Measurements from ENCODE around the gene SLC2A8. TPM values are rescaled to one million over a fixed set of nuclear protein-coding genes. Genes with fewer than 3 reads are reported as not detected.

SLC2A8 gene
- polyA plus RNA-seq, 3 donors, result 15.0 to 25.0 (median 19.2) TPM

- no peak for DNase-seq (ENCODE audit: extremely low read depth in 1 of 11, low read depth in 9 of 11, low spot score in 4 of 11)
Measured at GRCh38 chr9:127369428-127369827, 27.5 kb upstream of the SLC2A8 start.

DNA sequence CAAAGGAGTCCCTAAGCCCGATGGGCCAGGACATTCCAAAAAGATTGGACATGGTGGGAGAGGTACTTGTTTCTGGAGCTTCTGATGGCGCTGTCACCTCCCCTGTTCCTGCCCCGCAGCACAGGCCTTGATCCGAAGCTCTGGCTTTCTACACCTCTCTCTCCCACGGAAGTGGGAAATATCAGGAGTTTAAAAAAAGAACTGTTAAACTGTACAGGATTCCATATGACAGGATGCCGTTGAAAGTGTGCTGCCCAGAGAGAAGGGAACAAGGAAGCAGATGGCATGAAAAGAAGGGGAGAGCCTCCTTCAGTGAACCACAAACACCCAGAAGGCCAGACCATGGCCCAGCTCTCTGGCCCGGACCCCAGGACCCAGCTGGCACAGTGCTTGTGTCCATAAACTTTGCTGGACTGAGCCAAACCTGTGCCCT lies 26.8 kb upstream of the SLC2A8 start:
- no peak for DNase-seq (ENCODE audit: extremely low read depth in 1 of 11, low read depth in 9 of 11, low spot score in 4 of 11)

GRCh38 chr9:127370672-127371648 lies 26.0 kb upstream of the SLC2A8 start:
- DNase-seq (ENCODE audit: extremely low read depth in 1 of 11, low read depth in 9 of 11, low spot score in 4 of 11), result no peak

- DNase-seq (ENCODE audit: extremely low read depth in 1 of 11, low read depth in 9 of 11, low spot score in 4 of 11), result no peak
Measured at GRCh38 chr9:127380479-127380878, 16.5 kb upstream of the SLC2A8 start.

- DNase-seq (ENCODE audit: extremely low read depth in 1 of 11, low read depth in 9 of 11, low spot score in 4 of 11), result no peak
Measured at GRCh38 chr9:127382541-127382940, 14.4 kb upstream of the SLC2A8 start.

- DNase-seq (ENCODE audit: extremely low read depth in 1 of 11, low read depth in 9 of 11, low spot score in 4 of 11), result no peak
Measured at GRCh38 chr9:127384016-127384730, 12.8 kb upstream of the SLC2A8 start.

GRCh38 chr9:127384901-127385300 lies 12.1 kb upstream of the SLC2A8 start:
- no peak for DNase-seq (ENCODE audit: extremely low read depth in 1 of 11, low read depth in 9 of 11, low spot score in 4 of 11)

GRCh38 chr9:127386249-127386648 lies 10.7 kb upstream of the SLC2A8 start:
- no peak for DNase-seq (ENCODE audit: extremely low read depth in 1 of 11, low read depth in 9 of 11, low spot score in 4 of 11)

DNA sequence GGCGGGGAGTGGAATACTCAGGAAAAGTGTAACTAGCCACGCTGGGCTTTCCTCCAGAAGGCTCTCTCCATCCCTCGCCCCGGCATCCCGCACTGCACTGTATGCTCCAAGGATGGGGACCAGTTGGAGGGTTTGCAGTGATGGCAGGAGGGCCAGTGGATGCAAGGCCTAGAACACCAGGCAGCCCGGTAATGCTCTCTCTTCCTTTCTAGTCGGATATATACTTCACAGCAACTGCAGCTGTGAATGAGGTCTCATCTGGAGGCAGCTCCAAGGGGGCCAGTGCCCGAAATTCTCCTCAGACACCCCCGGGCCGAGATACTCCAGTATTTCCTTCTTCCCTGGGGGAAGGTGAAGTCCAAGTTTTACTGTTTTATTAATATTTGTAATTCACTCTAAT lies 10.0 kb upstream of the SLC2A8 start:
- DNase-seq (ENCODE audit: extremely low read depth in 1 of 11, low read depth in 9 of 11, low spot score in 4 of 11), result no peak

GRCh38 chr9:127388037-127388855 lies 8.7 kb upstream of the SLC2A8 start:
- DNase-seq (ENCODE audit: extremely low read depth in 1 of 11, low read depth in 9 of 11, low spot score in 4 of 11), result peak in 8 of 11 donors; percentile 44 to 75 (median 60)

DNA sequence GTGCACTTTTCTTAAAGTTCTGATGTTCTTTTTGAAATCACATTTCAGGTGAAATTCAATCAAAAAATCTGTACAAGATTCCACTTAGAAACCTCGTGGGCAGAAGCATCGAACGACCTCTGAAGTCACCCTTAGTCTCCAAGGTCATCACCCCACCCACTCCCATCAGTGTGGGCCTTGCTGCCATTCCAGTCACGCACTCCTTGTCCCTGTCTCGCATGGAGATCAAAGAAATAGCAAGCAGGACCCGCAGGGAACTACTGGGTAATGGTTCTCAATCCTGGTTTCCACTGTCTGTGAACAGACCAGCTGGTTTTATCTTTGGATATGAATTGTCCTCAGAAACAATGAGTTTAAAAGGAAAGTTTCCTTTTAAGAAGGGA lies 8.1 kb upstream of the SLC2A8 start:
- DNase-seq (ENCODE audit: extremely low read depth in 1 of 11, low read depth in 9 of 11, low spot score in 4 of 11), result no peak

GRCh38 chr9:127389381-127390247 lies 7.4 kb upstream of the SLC2A8 start:
- DNase-seq (ENCODE audit: extremely low read depth in 1 of 11, low read depth in 9 of 11, low spot score in 4 of 11), result no peak

DNA sequence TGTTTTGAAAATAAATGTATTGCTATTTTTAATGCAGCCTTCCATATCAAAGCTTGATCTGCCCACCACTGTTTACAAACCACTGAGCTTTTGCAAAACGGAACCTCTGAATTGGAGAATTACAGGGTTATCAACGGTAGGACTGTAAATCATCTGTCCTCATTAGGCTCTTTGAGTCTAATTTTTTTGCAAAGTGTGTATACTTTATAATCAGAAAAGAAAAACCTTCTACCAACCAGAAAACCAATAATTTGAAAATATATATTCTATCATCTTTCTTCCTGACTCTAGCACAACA lies 6.8 kb upstream of the SLC2A8 start:
- DNase-seq (ENCODE audit: extremely low read depth in 1 of 11, low read depth in 9 of 11, low spot score in 4 of 11), result no peak

DNA sequence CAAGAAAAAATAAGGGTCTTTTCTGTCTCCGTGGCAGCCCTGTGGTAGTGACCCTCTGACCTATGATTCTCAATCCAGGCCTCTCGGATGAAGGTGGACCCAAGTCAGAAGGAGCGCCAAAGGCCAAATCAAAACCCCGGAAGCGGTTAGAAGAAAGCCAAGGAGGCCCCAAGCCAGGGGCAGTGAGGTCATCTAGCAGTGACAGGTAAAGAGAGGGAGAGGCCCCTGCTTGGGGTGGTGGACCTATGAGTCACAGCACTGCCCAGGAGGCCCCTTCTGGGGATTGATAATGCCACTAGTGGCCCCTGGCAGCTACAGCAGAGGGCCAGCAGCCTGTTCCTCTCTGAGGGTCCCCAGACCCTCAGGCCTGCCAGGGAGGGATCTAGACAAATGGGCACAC lies 6.4 kb upstream of the SLC2A8 start:
- DNase-seq (ENCODE audit: extremely low read depth in 1 of 11, low read depth in 9 of 11, low spot score in 4 of 11), result no peak

DNA sequence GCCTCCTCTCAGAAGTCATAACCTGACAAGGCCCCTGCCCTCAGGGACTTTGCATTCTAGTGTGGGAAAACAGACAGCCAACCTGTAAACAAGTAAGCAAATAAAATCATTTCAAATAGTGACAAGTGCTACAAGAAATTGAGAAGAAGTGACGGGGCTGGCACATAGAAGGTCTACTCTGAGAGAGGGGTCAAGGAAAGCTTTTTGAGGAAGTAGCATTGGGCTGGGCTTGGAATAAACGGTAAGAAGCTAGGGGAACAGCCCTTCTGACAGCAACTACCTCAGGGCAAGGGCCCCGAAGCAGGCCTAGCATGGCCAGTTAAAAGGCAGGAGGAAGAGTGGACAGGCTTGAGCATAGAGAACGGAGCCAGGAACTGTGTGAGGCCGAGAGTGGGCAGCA lies 4.8 kb upstream of the SLC2A8 start:
- DNase-seq (ENCODE audit: extremely low read depth in 1 of 11, low read depth in 9 of 11, low spot score in 4 of 11), result no peak

DNA sequence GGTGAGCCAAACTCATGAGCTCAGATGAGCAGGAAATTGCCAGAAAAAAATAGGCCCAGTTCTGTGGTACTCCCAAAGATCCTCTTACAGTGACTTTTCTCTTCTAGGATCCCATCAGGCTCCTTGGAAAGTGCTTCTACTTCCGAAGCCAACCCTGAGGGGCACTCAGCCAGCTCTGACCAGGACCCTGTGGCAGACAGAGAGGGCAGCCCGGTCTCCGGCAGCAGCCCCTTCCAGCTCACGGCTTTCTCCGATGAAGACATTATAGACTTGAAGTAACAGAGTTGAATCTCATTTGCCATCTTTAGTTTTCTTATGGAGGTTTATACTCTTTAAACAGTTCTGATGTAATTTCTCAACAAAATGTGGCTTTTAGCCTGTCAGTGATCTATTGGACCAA lies 4.0 kb upstream of the SLC2A8 start:
- no peak for DNase-seq (ENCODE audit: extremely low read depth in 1 of 11, low read depth in 9 of 11, low spot score in 4 of 11)

GRCh38 chr9:127393645-127394044 lies 3.3 kb upstream of the SLC2A8 start:
- DNase-seq (ENCODE audit: extremely low read depth in 1 of 11, low read depth in 9 of 11, low spot score in 4 of 11), result peak in 5 of 11 donors; percentile 20 to 54 (median 32)

DNA sequence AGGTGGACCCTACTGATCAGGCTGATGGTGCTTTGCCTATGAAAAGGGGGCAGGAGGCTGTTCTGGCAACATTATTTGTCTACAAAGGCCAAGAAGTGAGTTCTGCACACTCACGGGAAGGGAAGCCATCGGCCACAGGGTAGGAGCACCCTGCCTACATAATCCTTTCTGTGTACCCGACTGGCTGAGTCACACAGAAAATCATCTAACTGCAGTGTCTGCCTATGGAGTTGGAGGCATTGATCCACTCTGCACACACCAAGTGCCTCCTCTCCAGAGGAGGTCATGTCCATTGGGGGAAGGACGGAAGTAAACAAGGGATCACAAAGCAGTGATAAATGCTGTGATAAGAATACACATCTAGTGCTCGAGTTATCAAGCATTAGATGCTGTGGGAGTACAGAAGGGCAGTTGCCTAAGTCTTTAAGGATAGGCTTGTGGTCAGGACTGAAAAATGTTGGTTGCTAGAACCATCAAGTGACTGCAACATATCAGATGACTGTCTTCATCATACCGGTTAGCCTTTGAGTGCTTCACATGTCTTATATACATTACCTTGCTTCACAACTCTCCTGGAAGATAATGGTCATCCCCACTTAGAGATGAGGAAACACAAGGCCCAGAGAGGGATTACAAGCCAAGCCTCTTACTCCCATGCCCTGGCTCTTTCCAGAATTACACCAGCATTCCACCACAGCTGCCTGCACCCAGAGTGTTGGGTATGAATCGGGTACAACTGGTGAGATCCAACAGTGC lies 1.3 kb upstream of the SLC2A8 start:
- DNase-seq (ENCODE audit: extremely low read depth in 1 of 11, low read depth in 9 of 11, low spot score in 4 of 11), result no peak

Data from renal cortex interstitium (tissue), 11 donors.